ENCODE data around the gene IQSEC3.
"Not testable (repeated sequence)": the region's sequence is repeated elsewhere in the genome, so short reads cannot be mapped to it uniquely, and the experiment has no call there.

The IQSEC3 gene

DNA sequence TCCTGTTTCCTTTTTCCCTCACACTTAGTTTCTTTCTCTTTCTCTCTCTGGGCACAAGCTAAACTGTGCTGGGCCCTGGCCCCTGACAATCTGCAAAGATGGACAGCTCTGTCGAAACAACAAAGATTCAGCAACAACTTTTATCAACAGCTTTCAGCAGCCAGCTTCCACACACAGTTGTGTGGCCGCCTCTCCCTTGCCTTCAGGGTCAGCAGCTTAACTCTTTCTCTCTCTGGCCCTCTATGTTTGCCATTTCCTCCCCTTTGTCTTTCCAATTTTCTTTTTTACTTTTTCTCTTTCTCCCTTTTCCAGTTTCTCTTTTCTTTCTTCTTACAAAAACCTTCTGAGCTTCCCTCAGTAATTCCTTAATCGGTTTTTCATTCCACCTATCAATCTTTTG is 43.3 kb downstream of the IQSEC3 start:
- DNase-seq (ENCODE audit: low read depth, low spot score): no peak

DNA sequence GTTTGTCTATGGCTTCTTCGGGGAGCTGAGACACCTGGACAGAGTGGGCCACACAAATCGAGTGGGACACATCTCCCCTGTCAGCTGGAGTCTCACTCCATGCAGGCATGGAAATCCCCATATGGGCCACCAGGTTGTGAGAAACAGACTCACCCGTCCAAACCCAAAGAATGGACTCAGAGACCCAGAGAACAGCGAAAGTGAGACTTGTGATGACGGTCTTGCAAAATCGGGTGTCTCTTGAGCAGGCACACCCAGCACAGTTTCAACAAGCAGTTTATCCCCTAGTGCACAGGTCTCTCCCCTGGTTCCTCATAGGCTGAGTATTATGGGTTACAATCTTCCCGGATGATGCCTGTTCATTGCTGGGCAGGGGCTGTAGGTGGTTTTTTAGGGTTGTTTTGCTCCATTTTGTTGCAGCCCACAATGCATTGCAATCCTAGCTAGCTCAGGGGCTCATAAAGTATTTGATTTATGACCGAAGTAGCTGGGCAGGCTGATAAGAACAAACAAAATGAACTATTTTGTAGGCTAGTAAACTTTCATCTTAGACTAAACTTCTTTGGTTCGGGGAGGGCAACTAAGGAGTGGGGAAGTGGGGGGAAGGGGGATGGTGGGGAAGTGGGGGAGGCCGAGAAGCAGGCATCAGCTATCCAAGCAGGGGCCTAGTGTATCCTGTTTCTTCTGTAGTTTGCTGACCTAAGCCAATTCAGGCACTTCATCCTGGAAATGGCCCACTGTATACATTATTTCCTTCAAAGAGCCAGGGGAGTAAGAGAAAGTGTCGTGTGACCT is 45.3 kb downstream of the IQSEC3 start:
- DNase-seq (ENCODE audit: low read depth, low spot score): no peak

DNA sequence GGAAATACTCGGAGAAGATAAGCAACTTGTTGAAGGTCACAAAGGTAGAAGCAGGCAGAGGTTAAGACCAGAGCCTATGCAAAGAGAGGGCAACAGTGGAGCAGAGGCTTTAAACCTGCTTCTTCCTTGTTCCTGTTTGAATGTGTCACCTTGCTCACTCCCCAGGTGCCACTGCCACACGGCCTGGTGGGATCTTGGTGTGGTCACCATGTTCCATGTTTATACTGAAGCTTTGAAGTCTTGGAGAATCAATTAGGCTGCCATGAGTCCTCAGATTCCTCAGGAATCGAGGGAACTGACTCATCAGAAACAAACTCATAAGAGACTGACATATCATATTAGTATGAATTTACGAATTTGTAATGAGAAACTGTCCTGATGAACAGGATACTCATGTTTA is 46.8 kb downstream of the IQSEC3 start:
- DNase-seq (ENCODE audit: low read depth, low spot score): no peak

DNA sequence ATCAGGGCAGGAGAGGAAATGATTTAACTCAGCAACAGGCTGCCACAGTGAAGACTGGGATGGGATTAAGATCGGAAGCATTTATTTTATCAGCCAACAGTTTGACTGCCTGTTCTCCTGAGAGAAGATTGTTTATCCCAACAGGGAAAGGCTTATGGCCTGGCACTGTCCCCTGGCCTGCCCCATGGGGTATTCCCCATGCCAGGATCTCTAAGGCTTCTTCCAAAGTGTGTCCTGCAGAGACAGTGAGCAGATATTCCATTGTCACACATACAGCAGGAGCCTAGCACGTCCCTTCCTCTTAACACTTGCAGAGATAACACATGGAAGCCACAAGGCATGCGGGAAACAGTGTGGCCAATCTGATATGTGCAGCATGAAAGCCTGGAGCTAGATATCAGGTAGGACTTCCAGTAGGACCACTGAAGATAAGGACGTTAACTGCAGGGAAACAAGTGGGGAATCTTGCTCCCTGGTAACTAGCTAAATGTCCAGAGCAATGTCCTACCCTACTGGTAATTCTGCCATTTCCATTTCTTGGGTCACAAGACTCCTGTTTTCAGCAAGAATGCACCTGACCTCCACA is 48.2 kb downstream of the IQSEC3 start:
- DNase-seq (ENCODE audit: low read depth, low spot score): no peak

DNA sequence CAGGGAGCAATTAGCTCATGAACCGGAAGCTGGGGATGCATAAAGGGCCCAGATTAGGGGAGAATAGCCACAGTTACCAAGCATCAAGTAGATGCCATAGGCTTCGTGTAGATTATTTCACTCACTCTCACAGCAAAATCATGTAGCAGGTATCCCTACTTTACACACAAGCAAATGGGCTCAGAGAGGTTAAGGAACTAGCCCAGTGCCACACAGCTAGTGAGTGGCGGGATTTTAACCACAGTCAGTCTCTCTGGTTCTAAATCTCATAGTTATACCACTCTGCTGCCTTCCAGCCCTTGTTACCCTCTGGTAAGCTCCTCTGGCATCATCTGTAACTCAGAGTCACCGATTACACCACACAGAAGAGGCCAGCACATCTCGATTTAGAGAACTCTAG is 49.0 kb downstream of the IQSEC3 start:
- no peak for DNase-seq (ENCODE audit: low read depth, low spot score)

DNA sequence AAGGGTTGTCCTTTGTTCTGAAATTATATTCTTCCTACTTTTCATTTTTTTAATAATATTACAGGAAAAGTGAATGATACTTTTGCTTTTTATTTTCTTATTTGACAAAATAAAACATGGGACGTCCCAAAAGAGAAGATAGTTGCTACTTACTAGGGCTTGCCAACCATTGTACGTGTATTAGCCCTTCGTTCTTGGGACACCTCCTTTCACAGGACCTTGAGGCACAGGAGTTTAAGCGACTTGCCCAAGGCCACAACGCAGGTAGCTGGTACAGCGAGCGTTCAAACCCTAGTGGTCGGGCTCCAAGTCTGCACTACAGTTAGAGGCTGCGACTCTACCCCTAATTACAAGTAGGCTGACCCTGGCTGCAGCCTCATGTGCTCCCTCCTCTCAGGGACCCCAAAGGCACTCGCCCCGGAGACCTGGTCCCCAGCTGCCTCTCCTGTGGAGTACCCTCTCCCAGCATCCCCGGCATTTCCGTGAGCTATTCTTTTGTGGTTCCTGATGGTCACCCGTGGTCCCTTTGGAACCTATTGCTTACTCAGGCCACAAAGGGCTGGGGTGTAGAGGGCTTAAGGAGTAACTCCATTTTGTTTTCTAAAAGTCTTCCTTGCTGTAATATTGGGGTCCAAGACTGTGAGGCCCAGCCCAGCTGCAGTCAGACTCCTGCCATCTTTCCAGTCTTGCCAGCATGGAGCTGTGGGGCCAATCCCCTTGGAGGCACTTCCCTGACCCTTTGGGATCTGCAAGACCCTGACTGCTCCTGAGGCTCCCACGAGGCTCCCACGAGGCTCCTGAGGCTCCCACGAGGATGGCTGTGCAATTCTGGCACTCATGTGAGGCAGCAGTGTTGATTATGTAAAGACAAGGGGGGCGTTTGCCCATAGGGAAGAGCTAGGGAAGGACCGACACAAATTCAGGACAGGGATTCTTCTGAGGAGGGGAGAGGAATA is 49.7 kb downstream of the IQSEC3 start:
- no peak for DNase-seq (ENCODE audit: low read depth, low spot score)

DNA sequence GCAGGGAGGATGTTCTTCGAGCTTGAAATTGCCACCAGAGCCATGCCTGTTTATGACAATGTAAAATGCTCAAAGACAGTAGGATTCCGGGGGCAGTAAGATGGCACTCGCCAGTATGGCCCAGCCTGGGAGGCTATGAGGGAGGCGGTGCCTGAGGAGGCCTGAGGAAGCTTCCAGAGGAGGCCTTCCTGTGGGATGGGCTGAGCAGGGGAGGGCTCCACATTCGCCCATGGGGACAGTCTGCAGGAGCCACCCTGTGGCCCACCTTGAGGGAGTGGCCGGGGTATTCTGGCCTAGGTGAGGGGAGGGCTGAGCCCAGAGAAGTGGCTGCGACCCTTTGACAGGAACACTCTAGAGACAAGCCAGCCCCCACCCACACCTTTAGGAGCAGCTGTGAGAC is 50.7 kb downstream of the IQSEC3 start:
- no peak for DNase-seq (ENCODE audit: low read depth, low spot score)

DNA sequence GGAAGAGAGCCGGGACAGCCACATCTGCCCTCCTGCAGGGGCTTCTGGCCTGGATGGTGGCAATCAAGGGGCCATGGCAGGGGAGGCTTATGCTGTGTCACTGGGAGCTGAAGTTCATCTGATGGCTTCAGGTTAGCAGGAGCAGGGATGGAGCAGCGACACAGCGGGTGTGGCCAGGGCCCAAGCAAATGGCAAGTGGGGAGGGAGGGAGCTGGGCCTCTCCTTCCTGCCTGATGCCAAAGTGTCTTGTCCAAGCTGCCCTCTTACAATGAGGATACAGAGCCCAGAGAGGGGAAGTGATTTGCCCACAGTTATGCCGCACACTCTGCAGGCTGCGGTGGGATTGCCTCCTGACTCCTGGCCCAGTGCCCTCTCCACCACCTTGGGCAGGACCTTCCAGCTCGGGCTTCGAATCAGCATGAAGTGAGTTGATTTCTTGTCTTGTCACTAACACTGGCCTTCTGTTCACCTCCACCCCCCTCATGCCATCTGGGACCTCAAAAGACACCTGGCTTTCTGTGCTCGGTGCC is 51.3 kb downstream of the IQSEC3 start:
- no peak for DNase-seq (ENCODE audit: low read depth, low spot score)

DNA sequence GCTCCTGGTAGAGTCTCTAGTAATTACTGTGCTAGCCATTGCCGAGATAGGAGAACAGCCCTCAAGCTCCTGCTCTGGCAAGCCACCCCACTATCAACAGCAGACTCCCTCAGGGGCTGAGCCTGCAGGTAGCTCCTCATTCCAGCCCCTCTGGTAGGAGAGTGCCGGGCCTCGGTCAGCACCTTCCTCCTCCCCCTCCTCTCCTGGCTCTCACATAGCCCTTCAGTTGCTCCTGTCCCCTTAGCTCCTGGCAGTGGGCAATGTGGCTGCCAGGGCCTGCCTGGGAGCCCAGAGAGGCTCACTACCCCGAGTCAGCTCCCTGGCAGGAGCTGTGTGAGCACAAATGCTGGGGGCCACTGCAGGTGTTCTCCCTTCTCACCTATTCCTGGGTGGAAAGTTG is 52.0 kb downstream of the IQSEC3 start:
- no peak for DNase-seq (ENCODE audit: low read depth, low spot score)

DNA sequence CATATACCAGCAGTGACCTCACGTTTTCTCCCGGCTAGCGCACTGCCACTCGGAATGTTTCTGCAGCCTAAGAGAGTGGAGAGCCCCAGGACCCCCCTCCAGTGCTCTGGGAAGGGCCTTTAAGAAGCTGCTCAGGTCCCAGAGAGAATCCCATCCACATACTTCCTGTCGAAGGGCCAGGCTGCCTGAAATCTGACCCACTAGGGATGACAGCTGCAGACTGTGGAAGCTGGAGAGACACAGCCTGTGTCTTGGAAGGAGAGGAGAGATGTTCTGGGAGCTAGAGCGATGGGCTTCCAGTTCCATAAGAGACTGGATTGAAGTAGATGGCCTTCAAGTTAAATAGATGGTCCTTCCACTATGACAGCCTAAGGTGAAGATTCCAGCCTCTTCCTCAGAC is 54.4 kb downstream of the IQSEC3 start:
- no peak for DNase-seq (ENCODE audit: low read depth, low spot score)

DNA sequence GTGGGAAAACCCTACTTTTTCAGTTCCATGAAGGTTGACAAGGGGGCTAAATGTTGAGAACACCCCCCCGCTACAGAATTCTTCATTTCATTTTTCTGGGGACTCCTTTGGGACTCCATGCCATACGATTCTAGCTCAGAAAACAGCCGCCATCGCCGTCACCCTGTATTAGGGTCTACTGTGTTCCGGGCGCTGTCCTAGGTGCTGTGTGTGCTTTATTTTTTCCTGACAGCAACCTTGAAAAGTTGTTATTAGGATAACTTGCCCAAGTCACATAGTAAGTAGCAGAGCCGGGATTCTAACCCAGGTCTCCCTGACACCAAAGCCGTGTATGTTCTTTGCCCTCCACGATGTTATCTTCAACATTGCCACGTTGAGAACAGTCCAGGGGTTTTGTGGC is 55.1 kb downstream of the IQSEC3 start:
- DNase-seq (ENCODE audit: low read depth, low spot score): no peak

DNA sequence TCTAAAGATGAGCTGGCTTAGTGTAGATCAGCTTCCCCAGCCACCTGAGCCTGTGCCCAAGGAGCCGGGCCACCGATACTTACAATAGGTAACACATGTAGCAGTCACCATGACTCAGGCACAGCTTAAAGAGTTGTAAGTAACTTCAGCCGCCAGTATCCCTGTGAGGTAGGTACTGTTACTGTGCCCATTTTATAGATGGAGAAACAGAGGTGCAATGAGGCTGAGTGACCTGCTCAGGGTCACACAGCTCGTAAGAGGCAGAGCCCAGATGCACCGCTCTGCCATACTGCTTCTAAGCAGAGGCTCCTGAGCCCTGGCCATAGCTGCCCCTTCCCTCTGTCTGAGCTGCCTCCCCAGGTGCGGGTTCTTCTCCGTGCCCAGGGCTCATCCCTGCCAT is 58.5 kb downstream of the IQSEC3 start:
- no peak for DNase-seq (ENCODE audit: low read depth, low spot score)

DNA sequence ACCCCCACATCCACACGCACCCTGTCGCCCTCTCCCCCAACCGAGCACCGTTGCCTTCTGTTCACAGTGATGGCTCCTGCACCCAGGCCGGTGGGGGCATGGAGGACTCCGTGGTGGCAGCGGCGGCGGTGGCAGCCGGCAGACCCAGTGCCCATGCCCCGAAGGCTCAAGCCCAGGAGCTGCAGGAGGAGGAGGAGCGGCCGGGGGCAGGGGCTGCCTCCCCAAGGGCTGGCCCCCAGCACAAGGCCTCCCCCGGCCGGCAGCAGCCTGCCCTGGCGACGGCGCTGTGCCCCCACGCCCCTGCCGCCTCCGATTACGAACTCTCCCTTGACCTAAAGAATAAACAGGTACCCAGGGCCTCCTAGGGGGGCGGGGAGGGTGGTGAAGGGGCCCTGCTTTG is 59.0 kb downstream of the IQSEC3 start:
- no peak for DNase-seq (ENCODE audit: low read depth, low spot score)

DNA sequence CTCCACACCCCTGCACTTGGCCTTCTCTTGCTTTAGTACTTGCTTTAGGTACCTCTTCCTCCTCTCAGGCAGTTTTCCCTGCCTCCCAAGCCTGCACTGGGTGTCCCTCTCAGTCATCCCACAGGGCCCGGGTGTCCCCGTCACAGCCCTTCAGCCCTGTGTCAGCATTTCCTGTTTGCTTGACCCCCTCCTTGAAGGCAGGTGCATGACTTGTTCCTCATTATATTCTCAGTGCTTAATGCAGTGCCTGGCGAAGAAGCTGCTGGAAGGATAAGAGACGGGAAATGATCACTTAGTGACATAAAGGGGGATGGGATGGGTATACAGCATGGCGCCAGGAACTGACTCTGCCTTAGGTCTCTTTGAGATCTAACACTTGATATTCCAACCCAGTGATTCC is 61.5 kb downstream of the IQSEC3 start:
- no peak for DNase-seq (ENCODE audit: low read depth, low spot score)

DNA sequence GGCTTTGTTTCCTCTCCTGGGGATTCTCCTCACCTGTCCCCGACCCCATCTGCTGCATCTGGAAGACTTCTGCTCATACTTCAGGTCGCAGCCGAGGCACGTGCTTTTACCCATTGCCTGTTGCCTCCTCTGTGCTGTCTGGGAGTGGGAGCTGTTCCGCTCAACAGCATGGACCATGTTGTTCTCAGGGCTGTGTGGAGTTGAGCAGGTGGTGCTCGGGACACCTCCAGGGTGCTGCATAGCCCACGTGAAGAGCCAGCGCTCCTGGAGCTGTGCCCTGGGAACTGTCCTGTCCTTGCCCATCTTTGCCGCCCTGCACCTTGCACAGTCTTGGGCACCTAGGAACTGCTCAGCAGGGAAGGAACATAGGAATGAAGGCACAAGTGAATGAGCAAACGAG is 62.4 kb downstream of the IQSEC3 start:
- DNase-seq (ENCODE audit: low read depth, low spot score): no peak

DNA sequence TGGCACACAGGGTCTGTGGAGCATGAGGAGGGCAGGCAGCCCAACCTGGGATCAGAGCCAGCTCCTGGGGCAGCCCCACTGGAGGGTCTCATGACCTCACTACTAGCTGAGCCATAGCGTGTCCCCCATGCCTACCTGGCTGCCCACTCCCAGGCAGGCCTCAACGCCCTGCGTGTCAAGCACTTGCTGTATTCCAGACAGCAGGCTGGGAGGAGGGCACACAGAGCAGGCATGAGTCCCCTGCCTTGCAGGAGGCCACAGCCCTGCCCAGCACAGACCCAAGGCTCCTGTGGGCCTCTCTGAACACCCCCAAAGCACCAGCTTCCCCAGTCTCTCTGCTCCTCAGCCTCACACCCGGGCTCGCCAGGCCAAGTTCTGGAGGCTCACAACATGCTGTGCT is 64.0 kb downstream of the IQSEC3 start:
- no peak for DNase-seq (ENCODE audit: low read depth, low spot score)

DNA sequence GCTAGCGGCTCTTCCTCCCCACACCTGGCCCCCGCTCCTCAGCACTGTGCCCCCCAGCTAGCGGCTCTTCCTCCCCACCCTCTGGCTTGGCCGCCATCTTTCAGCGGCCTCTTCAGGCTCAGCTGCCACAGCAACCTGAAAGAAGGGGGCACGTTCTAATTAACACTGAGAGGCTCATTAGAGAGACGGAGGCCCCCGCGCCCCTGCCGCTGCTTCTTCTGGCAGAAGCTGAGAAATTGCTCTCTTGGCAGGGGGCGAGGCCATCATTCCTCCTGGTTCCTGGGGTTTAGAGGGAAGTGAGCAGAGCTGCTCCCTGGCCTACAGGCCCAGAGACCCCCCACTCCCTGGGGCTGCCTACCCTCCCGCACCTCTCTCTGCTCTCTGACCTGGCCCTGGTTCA is 64.4 kb downstream of the IQSEC3 start:
- DNase-seq (ENCODE audit: low read depth, low spot score): no peak

DNA sequence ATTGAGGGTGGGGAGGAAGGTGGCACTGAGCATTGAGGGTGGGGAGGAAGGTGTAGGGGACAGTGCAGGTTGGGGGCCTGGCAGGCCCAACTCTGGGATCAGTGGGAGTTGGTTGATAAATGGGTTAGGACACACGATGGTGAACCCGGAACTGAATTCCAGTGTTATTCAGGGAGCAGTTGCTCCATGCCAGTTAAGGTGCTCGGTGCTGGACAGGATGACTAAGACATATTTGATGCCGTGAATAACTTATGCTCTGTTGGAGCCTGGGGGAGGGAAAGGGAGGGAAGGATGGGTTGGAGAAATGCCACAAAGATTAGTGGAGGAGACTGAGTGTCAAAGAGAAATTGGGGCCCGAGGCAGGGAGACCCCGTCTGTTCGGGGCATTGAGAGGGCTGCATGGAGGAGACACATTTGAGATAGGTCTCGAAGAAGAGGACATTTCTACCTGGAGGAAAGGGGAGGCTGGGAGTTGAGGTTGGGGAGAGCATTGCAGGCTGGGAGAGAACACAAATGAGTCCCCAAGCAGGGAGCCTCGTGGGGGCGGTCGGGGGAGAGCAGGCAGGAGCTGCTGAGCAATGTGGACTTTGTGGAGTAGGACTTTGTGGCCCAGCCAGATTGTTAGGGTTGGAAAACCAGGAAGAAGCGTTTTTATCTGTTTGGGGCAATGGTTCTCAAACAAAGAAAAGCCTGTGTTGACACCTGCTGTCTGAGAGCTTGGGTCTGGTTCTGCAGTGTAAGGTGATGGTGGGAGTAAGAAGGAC is 65.3 kb downstream of the IQSEC3 start:
- DNase-seq (ENCODE audit: low read depth, low spot score): no peak

DNA sequence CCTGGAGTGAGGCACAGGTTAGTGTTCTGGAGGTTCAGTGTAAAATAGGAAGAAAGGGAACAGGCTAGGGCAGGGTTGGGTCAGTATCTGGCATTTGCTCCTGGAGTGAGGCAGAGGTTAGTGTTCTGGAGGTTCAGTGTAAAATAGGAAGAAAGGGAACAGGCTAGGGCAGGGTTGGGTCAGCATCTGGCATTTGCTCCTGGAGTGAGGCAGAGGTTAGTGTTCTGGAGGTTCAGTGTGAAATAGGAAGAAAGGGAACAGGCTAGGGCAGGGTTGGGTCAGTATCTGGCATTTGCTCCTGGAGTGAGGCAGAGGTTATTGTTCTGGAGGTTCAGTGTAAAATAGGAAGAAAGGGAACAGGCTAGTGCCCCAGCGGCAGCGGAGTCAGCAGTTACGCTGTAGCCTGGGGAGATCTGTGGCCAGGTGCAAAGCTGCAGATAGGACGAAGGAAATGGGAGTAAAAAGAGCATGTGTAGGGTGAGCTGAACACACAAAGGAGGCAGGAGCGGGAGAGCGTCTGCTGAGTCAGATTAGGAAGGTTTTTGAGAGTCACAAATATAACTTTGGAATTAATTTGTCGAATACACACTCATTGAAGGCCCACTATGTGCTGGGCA is 67.2 kb downstream of the IQSEC3 start:
- not testable (repeated sequence) for DNase-seq (ENCODE audit: low read depth, low spot score)

DNA sequence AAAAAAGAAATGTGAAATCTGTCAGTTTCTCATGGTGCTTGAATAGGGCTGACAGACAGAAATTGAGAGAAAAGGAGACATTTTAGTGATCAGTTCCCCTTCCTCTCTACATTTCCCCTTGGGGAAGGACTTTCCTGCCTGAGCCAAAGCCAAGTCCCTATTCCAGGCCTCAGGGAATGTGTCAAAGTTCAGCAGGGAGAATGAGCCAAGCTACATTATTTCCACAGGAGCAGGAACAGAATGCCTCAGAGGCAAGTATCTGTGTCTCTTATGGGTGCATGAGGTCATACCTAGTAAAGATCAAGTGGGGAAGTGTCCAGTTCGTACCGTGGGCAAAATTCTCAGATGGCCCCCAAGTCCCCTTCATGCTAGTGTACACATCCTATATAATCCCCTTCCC is 68.6 kb downstream of the IQSEC3 start:
- DNase-seq (ENCODE audit: low read depth, low spot score): no peak
